ENCODE data around the gene DGKZ.
"Not testable (repeated sequence)": the region's sequence is repeated elsewhere in the genome, so short reads cannot be mapped to it uniquely, and the experiment has no call there.

DGKZ gene

DNA sequence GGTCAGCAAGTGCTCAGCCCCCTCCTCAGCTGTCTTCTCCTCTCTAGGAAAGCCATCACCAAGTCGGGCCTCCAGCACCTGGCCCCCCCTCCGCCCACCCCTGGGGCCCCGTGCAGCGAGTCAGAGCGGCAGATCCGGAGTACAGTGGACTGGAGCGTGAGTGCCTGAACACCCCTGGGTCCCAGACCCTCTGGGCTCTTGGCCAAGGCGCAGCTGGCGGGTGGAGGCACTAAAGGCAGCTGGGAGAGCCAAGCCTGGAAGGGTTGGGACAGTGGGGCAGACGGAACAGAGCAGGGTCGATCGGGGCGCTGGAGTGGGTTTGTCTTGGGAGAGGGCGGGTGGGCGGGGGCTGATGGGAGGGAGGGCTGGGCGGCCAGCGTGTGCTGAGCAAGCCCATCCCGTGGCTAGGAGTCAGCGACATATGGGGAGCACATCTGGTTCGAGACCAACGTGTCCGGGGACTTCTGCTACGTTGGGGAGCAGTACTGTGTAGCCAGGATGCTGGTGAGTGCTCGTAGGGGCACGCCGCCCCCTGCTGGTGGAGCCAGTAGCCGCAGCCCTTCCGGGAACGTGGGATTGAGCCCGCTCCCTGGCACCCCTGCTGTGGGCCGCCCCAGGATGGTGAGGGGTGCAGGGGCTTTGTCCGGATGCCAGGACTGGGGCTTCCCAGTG is 20.1 kb downstream of the DGKZ start:
- DNase-seq, result no peak

DNA sequence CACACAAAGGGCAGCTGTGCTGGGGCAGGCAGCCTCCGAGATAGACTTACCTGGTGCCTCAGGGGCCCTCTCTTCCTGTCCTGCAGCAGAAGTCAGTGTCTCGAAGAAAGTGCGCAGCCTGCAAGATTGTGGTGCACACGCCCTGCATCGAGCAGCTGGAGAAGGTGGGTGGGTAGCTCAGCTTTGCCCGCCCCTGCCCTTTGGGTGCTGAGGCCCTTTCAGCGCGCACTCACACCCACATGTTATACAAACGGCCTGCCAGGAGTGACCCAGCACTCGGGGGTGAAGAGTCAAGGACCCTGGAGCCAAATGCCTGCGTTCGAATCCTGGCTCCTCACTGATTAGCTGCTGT is 20.6 kb downstream of the DGKZ start:
- no peak for DNase-seq

DNA sequence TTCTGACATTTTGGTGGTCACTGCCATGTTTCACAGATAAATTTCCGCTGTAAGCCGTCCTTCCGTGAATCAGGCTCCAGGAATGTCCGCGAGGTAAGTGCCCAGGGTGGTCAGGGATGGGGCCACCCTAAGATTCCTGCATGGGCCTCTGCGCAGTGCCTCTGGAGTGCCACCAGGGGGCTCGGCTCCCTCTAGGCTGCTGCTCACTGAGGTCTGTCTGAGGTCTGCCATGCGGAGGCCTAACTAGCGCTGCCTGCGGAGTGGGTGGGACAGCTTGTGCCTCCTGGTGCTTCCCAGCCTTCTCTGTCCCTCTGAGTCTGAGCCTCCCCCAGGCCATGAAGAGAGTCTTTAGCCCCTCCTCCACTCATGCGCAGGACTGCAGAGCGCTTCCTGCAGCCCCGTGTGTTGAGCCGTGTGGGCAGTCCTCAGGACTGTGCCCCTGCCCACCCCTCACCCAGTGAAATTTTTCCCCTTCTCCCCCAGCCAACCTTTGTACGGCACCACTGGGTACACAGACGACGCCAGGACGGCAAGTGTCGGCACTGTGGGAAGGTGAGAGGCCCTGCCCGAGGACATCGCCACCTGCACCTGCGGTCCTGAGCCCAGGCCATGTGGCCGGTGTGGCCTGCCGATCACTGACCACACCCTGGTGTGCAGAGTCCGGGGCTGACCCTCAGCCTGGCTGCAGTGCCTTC is 22.3 kb downstream of the DGKZ start:
- DNase-seq, result peak; percentile 51

DNA sequence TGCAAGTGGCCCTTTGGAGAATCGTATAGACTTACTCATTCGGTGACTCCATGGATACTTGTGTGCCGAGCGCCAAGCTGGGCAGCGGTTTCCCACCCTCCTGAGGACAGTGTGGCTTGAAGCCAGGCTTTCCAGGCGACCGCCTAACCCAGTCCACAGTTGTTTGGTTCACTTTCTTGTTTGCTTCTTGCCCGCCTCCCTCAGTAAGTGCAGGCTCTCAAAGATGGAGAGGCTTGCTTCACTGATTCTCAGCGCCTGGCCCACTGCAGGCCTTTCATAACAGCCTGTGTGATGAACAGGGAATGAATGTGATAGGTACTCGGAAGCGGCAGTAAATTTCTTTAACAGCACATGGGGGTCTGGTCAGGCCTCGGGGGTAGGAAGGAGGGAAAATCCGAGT is 23.0 kb downstream of the DGKZ start:
- no peak for DNase-seq

DNA sequence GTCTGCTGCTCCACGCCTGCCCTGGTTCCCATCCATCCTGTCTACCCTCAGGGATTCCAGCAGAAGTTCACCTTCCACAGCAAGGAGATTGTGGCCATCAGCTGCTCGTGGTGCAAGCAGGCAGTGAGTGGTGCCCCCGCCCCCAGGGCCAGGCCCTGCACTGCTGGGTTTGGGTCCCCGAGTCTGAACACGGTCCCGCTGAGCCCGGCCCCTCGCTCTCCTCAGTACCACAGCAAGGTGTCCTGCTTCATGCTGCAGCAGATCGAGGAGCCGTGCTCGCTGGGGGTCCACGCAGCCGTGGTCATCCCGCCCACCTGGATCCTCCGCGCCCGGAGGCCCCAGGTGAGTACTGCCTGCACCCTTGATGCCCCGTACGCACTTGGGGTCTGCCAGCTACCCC is 24.0 kb downstream of the DGKZ start:
- DNase-seq, result not testable (repeated sequence)

DNA sequence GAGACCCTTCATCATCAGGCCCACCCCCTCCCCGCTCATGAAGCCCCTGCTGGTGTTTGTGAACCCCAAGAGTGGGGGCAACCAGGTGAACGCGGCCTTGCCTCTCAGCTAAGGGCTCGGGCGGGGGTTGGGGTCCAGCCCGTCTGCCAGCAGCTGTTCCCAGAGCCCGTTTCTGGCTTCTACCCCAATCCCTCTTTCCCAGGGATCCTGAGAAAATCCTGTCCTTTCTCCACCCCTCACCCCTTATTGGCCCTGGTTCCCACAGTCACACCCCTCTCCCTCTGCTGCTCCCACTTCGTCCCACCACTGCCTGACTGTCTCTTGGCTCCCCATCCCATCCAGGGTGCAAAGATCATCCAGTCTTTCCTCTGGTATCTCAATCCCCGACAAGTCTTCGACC is 24.8 kb downstream of the DGKZ start:
- DNase-seq, result no peak

DNA sequence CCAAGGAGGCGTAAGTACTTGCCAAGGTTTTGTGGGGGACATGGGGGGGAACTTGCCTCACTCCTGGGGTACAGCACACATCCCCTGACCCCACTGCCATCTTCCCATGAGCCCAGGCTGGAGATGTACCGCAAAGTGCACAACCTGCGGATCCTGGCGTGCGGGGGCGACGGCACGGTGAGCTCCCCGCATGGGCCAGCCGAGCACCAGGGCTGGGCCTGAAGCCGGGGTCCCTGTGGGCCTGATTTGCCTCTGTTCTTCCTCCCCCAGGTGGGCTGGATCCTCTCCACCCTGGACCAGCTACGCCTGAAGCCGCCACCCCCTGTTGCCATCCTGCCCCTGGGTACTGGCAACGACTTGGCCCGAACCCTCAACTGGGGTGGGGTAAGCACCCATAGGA is 25.2 kb downstream of the DGKZ start:
- not testable (repeated sequence) for DNase-seq

DNA sequence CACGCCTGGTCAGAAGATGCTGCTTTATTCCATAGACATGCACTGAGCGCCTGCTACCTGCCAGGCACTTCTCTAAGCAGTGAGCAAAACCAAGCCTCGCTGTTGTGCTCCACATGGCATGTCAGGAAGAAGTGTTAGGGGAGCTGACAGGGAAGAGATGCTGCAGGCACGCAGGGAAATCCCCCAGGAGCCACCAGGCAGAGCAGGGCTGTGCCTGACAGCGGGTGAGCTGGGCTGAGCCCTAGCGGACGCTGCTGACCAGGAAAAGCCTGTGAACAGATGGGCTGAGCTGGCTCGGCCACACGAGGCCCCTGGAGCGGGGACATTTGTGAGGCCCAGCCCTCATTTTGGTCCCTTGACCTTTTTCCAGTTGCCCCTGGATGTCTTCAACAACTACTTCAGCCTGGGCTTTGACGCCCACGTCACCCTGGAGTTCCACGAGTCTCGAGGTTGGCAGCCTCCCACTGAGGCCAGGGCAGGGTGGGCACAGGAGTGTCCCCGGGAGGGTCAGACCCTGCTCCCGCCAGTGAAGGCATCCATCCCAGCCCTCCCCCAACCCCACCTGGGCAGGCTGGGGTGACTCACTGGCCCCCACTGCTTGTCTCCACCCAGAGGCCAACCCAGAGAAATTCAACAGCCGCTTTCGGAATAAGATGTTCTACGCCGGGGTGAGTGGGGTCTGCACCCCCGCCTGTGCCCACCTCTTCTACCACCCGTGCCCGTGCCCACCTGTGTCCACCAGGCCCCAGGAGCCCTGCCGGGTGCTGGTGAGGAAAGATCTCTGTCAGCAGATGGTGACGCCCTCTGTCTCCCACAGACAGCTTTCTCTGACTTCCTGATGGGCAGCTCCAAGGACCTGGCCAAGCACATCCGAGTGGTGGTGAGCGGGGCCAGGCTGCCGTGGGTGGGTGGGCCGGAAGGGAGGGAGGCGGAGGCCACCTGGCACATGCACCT is 26.8 kb downstream of the DGKZ start:
- DNase-seq, result no peak

DNA sequence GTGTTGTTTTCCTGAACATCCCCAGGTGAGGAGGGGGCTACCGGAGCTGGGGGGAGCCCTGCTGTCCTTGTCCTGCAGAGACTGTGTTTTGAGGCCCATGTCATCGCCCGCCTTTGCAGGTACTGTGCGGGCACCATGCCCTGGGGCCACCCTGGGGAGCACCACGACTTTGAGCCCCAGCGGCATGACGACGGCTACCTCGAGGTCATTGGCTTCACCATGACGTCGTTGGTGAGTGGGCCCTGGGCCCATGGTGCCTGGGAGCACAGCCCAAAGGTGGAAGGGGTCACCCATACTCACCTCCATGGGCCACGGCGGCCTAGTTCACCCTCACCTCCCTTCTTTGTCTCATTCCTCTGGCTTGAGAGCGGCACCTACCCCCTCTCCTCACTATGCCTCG is 27.6 kb downstream of the DGKZ start:
- no peak for DNase-seq

DNA sequence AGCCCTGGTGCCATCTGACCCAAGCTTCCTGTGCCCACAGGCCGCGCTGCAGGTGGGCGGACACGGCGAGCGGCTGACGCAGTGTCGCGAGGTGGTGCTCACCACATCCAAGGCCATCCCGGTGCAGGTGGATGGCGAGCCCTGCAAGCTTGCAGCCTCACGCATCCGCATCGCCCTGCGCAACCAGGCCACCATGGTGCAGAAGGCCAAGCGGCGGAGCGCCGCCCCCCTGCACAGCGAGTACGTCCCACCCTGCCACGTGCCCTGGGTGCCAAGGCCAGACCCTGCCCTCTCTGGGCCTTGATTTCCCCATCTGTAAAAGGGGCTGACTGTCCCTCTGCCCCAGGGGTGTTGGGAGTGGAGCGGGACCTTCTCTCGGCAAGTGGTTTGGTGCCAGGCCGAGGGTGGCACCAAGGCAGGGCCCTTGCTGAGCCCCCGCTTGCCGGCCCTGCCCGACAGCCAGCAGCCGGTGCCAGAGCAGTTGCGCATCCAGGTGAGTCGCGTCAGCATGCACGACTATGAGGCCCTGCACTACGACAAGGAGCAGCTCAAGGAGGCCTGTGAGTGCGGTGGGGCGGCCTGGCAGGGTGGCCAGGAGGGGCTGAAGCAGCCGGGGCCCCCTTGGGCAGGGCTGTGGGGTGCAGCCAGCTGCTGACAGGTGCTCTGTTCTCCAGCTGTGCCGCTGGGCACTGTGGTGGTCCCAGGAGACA is 28.3 kb downstream of the DGKZ start:
- no peak for DNase-seq

DNA sequence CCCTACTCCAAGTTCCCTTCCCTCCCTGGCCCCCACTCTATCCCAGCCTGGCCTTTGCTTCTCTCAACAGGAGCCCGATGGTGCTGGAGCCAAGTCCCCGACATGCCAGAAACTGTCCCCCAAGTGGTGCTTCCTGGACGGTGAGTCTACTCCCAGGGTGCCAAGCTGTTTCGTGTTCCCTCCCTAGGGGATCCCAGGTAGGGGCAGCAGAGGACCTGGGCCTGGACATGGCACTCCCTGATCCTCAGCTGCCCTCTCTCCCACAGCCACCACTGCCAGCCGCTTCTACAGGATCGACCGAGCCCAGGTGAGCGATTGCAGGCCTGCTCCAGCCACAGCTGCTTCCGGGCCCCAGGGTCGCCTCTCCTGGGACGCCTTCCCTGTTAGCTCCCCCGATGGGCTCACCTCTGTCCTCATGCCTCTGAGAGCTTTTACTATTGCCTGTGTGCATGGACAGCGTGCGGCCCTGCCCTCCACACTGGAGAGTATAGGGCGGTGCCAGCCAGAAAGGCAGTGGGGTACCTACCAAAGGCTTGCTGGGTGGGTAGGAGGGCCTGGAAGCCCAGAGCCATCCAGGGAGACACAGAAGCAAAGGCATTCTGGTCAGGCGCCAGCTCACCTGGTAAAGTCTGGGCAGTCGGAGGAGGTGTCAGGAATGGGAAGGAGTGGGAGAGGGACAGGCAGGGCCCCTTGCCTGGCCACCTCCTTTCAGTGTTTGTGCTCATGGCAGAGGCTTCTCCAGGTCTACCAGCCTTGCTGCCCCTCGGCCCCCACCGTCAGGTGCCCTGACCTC is 29.2 kb downstream of the DGKZ start:
- no peak for DNase-seq

DNA sequence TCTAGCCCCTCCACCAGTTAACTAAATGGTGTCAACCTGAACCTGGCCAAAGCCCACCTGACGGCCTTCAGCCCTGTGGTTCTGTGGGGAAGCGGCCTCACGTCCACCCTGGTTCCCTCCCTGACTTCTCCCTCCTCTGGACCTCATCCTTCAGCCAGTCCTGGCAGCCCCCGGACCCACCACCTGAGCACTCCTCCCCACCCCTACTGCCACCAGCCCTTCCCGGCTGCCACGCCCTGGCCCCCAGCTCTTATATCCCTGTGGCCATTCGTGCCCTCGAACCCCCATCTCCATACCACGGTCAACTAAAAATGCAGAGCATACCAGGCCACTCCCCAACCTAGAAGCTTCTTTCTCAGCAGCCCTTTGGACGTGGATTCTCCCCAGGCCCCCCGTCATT is 30.0 kb downstream of the DGKZ start:
- DNase-seq, result no peak

DNA sequence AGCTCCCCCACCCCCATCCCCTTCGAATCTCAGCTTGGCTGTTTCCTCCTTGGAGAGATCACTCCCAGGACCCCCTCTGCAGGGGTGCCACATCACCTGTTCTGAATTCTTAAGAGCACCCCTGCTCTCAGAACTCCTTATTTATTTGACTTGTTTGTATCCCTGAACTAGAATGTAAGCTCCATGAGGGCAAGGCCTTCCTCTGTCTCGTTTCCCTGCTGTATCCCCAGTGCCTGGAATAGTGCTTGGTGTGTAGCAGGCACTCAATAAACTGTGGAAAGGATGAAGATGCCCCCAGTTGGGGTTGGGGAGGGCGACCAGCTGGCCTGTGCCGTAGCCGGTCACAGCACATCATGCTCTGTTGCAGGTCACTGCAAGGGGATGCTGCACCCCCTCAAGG is 30.6 kb downstream of the DGKZ start:
- no peak for DNase-seq

DNA sequence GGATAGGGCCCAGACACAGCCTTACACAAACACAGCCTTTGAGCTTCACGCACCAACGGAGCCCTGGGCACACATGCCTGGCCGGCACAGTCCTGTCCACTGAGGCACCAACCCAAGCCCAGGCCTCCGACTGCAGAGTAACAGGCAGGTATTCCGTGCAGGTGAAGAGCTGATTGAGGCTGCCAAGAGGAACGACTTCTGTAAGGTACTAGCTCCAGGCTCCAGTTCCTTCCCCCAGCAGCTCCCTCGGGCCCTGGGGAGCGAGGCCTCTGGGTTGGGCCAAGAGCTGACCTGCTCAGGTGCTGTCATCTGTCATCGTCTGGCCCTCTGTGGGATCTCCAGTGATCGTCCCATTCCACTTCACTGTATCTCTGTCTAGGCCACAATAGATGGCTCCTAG is 31.0 kb downstream of the DGKZ start:
- no peak for DNase-seq

DNA sequence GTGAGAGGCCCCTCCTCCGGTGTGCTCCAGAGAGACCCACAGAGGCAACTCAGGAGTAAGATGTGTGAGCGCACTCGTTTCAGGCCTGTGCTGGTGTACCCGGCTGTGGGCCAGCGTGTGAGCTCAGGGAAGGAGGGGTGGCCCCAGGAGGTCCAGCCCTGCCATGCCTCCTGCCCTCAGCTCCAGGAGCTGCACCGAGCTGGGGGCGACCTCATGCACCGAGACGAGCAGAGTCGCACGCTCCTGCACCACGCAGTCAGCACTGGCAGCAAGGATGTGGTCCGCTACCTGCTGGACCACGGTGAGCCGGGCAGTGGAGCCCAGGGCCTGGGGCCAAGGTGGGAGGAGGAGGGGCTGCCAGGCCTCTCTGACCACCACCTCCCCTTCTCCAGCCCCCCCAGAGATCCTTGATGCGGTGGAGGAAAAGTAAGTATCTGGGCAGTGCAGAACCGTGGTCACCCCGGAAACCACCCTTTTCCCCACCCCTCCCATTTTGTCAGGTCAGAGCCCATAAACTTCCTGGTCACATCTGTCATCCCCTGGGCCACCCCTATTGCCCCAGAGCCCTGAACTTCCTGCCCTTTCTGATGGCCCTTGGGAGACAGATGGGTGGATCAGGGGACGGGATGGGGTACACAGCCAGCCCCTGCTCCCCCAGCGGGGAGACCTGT is 31.7 kb downstream of the DGKZ start:
- no peak for DNase-seq

DNA sequence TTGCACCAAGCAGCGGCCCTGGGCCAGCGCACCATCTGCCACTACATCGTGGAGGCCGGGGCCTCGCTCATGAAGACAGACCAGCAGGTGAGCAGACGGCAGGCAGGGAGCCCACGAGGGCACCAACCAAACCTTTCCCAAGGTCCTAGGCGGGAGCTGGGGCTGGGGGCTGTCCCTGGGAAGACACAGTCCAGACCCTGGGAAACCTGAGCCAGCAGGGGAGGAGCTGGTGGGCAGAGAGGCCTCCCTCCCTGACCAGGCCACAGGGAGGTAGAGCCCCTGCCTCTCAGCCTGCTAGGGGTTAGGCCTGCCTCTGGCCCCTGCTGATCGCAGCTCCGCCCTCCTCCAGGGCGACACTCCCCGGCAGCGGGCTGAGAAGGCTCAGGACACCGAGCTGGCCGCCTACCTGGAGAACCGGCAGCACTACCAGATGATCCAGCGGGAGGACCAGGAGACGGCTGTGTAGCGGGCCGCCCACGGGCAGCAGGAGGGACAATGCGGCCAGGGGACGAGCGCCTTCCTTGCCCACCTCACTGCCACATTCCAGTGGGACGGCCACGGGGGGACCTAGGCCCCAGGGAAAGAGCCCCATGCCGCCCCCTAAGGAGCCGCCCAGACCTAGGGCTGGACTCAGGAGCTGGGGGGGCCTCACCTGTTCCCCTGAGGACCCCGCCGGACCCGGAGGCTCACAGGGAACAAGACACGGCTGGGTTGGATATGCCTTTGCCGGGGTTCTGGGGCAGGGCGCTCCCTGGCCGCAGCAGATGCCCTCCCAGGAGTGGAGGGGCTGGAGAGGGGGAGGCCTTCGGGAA is 32.4 kb downstream of the DGKZ start:
- DNase-seq, result not testable (repeated sequence)

DNA sequence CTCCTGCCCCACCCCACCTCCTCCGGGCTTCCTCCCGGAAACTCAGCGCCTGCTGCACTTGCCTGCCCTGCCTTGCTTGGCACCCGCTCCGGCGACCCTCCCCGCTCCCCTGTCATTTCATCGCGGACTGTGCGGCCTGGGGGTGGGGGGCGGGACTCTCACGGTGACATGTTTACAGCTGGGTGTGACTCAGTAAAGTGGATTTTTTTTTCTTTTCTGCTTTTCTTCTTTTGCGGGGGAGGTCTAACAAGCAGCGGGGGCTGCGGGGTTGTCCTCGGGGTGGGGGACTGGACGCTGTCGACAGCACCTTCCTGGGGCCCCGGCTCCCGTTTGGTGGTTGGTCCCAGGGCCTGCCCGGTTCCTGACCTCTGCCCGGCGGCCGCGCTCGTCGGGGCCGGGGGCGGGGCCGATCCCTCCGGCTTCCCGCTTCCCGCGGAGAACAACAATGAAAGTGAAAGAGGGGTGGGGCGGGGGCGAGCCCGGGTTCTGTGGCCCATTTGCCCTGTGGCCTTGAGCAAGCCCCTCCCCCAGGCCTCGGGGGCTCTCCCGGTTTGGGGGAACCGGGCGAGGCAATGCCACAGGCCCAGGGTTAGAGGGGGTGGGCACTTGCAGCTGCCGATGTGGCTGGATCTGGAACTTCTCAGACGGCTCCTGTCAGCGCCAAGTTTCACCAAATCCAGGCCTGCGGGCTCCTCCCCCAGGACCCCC is 33.2 kb downstream of the DGKZ start:
- peak; percentile 57 for DNase-seq

DNA sequence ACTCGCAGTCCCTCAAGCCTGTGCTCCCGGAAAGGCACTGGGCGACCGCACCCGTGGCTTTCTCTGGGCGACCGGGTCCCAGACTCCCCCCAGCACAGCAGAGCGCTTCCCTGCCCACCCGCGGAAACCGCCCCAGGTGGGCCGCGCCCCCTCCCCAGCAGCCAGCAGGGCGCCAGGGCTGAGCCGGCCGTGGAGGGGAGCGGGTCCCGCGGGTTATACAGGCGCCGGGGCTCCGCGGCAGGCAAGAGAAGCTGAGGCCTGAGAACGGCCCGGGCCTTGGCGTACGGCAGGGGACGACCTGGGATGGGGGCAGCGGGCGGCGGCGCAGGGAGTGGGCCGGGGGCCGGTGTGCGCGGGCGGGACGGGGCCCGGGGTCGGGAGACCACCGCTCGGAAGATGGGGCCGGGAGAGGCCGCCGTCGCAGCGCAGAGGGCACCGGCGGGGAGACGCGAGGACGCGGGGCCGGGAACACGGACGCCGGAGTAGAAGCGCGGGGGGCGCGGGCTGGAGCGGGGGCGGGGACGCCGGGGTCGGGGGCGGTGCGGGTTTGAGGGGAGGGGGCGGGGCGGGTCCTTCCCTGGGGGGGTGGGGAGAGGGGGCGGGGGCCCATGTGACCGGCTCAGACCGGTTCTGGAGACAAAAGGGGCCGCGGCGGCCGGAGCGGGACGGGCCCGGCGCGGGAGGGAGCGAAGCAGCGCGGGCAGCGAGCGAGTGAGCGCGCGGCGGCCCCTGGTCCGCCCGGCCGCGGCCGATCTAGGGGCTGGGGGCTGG is 34.0 kb downstream of the DGKZ start, which contains the start of gene MDK:
MDK (plus strand) TSS at position 622 of the 771 bp plus-strand sequence. CDS start 389 bp downstream, outside the sequence.
- no peak for DNase-seq

All from RPMI8226 (cell line).